GM19099 (cell line): ENCODE data around the gene GALNT15.

Experiments
- POLR2A ChIP-seq: IDR thresholded peaks from 3 replicates; pipeline ENCODE4 v1.6.1; 2011; ENCODE audit warnings: low read depth; ENCODE audit not compliant: insufficient read length; ENCODE audit errors: extremely low read depth

The GALNT15 gene

GRCh38 chr3:16222547-16222946, 48.1 kb downstream of the GALNT15 start:
- TF ChIP-seq POLR2A: no peak

- TF ChIP-seq POLR2A: no peak
Measured at GRCh38 chr3:16224325-16224724, 49.8 kb downstream of the GALNT15 start.

- no peak for TF ChIP-seq POLR2A
Measured at GRCh38 chr3:16227566-16227965, 53.1 kb downstream of the GALNT15 start.

GRCh38 chr3:16229681-16230080, 55.2 kb downstream of the GALNT15 start:
- TF ChIP-seq POLR2A: no peak

GRCh38 chr3:16231983-16232382, 57.5 kb downstream of the GALNT15 start:
- no peak for TF ChIP-seq POLR2A

GRCh38 chr3:16233806-16234205, 59.3 kb downstream of the GALNT15 start:
- no peak for TF ChIP-seq POLR2A

- TF ChIP-seq POLR2A: no peak
Measured at GRCh38 chr3:16234281-16234680, 59.8 kb downstream of the GALNT15 start.

GRCh38 chr3:16236030-16236639, 61.7 kb downstream of the GALNT15 start:
- TF ChIP-seq POLR2A: no peak

- no peak for TF ChIP-seq POLR2A
Measured at GRCh38 chr3:16236856-16237393, 62.4 kb downstream of the GALNT15 start.

GRCh38 chr3:16239086-16239770, 64.7 kb downstream of the GALNT15 start:
- TF ChIP-seq POLR2A: no peak

GRCh38 chr3:16239780-16240179, 65.3 kb downstream of the GALNT15 start:
- TF ChIP-seq POLR2A: no peak

GRCh38 chr3:16240229-16241023, 65.9 kb downstream of the GALNT15 start:
- no peak for TF ChIP-seq POLR2A

GRCh38 chr3:16241225-16241624, 66.7 kb downstream of the GALNT15 start:
- TF ChIP-seq POLR2A: no peak

GRCh38 chr3:16242177-16242576, 67.7 kb downstream of the GALNT15 start:
- TF ChIP-seq POLR2A: no peak

GRCh38 chr3:16243706-16244490, 69.4 kb downstream of the GALNT15 start:
- no peak for TF ChIP-seq POLR2A

GRCh38 chr3:16245609-16246008, 71.1 kb downstream of the GALNT15 start:
- TF ChIP-seq POLR2A: no peak
